Type B pancreatic cell (in vitro differentiated cells): ENCODE measurements around the gene COQ8B. TPM values are rescaled to one million over a fixed set of nuclear protein-coding genes. Genes with fewer than 3 reads are reported as not detected.

Source experiments
- DNase-seq: peaks from one replicate; pipeline ENCODE4 v3.0.0; 2021; ENCODE audit warnings: mixed read lengths; ENCODE audit not compliant: unreplicated experiment; ENCODE audit errors: extremely low spot score
- H3K27ac Mint-ChIP-seq: 2 replicates; pipeline ENCODE4 v1.8.0; 2021; ENCODE audit warnings: mild to moderate bottlenecking, mixed read lengths
- H3K27me3 Mint-ChIP-seq: 2 replicates; pipeline ENCODE4 v1.8.0; 2021; ENCODE audit warnings: mixed read lengths
- H3K36me3 Mint-ChIP-seq: 2 replicates; pipeline ENCODE4 v1.8.0; 2021; ENCODE audit warnings: mixed read lengths
- H3K4me1 Mint-ChIP-seq: one replicate; pipeline ENCODE4 v1.8.0; 2021; ENCODE audit warnings: mixed read lengths; ENCODE audit not compliant: unreplicated experiment
- H3K4me3 Mint-ChIP-seq: 2 replicates; pipeline ENCODE4 v1.8.0; 2021; ENCODE audit warnings: mild to moderate bottlenecking, mixed read lengths
- H3K9me3 Mint-ChIP-seq: 2 replicates; pipeline ENCODE4 v1.8.0; 2021; ENCODE audit warnings: mixed read lengths
- total RNA-seq: library from RNA; stranded (reverse); gene quantifications from 2 replicates; pipeline ENCODE4 v1.2.1, GENCODE V29; 2021; ENCODE audit warnings: low replicate concordance
- TF ChIP-seq, protein P1 (sequence below): fragments of 200-600 bp; sonication (generic); conservative IDR thresholded peaks from 2 replicates; pipeline ENCODE4 v1.5.0; 2021; ENCODE audit warnings: antibody characterized with exemption, mild to moderate bottlenecking

Gene COQ8B
- total RNA-seq, 1 donor from 2014 or later = 48.4 TPM

DNA sequence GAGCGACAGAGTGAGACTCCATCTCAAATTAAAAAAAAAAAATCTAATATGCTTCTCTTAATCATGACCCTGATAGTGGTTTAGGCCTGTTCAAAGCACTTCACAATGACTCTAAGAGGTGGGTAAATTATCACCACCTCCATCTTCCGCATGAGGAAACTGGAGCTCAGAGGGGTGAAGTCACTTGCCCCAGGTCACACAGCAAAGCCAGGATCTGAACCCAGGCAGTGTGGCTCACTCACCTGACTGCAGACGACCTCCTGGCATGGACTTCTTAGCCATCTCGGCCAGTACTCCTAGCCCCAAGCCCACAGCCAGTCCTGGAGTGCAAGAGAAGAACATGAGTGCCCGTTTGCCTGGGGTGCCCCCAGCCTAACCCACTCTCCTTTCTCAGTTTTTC, 6.9 kb downstream of the COQ8B start:
- Mint-ChIP-seq H3K4me1 (peaks cover 8% of the 10 kb centered on the region), H3K4me3 (no peak overlapping the region), H3K27ac (no peak overlapping the region), H3K9me3 (no peaks in the 10 kb centered on the region), H3K27me3 (no peaks in the 10 kb centered on the region), H3K36me3 (peaks cover 18% of the 10 kb centered on the region)
- TF ChIP-seq, protein P1, sequence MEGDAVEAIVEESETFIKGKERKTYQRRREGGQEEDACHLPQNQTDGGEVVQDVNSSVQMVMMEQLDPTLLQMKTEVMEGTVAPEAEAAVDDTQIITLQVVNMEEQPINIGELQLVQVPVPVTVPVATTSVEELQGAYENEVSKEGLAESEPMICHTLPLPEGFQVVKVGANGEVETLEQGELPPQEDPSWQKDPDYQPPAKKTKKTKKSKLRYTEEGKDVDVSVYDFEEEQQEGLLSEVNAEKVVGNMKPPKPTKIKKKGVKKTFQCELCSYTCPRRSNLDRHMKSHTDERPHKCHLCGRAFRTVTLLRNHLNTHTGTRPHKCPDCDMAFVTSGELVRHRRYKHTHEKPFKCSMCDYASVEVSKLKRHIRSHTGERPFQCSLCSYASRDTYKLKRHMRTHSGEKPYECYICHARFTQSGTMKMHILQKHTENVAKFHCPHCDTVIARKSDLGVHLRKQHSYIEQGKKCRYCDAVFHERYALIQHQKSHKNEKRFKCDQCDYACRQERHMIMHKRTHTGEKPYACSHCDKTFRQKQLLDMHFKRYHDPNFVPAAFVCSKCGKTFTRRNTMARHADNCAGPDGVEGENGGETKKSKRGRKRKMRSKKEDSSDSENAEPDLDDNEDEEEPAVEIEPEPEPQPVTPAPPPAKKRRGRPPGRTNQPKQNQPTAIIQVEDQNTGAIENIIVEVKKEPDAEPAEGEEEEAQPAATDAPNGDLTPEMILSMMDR = no peak
- DNase-seq = no peak

DNA sequence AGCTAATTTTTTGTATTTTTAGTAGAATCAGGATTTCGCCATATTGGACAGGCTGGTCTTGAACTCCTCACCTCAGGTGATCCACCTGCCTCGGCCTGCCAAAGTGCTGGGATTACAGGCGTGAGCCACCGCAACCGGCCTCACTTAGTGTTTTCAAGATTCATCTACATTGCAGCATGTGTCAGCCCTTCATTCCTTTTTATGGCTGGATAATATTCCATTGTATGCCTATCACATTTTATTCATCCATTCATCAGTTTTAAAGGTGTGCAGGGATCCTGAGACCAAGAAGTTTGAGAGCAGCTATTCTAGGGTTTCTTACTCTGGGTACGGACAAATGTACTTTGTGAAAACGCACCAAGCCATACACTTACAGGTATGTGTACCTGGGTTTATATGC, 9.1 kb downstream of the COQ8B start:
- Mint-ChIP-seq H3K4me1 (peaks cover 6% of the 10 kb centered on the region), H3K36me3 (peaks cover 24% of the 10 kb centered on the region), H3K27me3 (no peaks in the 10 kb centered on the region), H3K27ac (no peak overlapping the region), H3K9me3 (no peaks in the 10 kb centered on the region), H3K4me3 (no peak overlapping the region)
- TF ChIP-seq, protein P1 = no peak
- DNase-seq = no peak

DNA sequence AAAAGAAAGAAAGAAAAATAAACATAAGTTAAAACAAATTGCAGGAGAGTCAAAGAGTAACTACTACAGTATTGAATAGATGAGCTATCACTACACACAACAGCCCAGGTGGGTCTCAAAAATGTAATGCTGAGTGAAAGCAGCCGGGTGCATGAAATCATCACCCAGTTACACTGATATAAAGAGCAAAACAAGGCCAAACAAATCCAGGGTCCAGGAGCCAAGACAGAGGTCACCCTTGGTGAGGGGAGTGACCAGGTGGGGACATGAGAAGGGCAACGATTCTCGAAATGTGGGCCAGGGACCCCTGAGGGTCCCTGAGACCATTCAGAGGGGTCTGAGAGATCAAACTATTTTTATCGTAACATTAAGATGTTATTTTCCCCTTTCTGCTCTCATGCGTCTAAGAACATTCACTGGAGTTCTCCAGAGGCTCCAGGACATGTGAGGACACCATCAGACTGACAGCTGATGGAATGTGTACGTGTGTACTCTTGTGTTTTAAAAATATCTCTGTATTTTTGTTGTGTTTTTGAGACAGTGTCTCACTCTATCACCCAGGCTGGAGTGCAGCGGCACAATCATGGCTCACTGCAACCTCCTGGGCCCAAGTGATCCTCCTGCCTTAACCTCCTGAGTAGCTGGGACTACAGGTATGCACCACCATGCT, 10.6 kb downstream of the COQ8B start:
- no peaks in the 10 kb centered on the region for H3K9me3 Mint-ChIP-seq

DNA sequence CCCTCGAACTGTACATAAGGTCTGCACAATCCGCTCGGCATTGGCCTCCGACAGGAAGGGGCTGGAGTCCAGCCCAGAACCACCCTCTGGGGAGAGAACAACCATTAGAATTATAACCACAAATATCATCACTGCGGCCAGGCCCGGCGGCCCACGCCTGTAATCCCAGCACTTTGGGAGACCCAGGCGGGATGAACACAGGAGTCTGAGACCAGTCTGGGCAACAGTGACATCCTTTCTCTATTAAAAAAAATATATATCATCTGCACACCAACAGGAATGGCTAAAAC, 11.4 kb downstream of the COQ8B start:
- Mint-ChIP-seq H3K36me3 (peaks cover 28% of the 10 kb centered on the region), H3K27ac (no peak overlapping the region), H3K4me3 (no peak overlapping the region), H3K9me3 (no peaks in the 10 kb centered on the region), H3K4me1 (peaks cover 7% of the 10 kb centered on the region), H3K27me3 (no peaks in the 10 kb centered on the region)
- TF ChIP-seq, protein P1 = no peak
- no peak for DNase-seq

More for the DNA sequence above, 10.6 kb downstream of the COQ8B start:
- H3K4me1 Mint-ChIP-seq = peaks cover 7% of the 10 kb centered on the region
- peaks cover 23% of the 10 kb centered on the region for H3K36me3 Mint-ChIP-seq
- no peak for DNase-seq
- TF ChIP-seq, protein P1 = no peak
- H3K27ac Mint-ChIP-seq = no peak overlapping the region
- no peak overlapping the region for H3K4me3 Mint-ChIP-seq
- no peaks in the 10 kb centered on the region for H3K27me3 Mint-ChIP-seq

DNA sequence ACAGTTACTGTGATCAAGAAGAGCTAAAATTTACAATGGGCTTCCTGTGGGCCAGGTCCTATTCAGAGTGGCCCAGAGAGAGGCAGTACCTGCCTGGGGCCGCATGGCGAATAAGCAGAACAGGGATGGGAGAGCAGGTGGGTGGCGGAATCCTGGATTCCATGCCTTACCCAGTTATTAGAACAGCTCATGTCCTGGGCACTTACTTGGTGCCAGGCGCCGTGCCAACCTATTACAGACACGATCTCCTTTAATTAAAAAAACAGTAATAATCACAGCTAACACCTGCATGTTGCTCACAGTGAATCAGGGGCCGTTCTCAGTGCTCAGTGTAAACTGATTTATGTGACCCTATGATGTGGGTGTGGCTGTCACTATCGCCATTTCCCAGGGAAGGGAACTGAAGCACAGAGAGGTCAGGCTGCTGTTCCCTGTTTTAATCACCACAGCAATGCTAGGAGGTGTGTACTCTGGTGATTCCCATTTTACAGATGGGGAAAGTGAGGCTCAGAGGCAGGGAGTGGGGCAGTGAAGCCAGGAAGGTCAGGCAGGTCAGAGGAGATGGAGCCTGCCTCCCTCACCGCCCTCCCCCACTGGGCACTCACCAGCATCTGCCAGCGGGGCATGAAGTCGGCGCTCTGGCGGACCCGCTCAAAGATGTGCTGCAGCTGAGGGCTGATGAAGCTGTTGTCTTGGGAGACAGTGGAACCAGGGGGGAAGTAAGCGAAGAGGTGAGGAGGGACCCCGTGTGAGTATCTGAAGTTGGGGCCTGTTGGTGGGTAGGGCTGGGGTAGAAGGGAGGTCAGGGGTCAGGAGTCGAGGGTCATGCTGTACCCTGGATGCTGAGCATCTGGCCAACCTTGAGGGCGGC, 12.0 kb downstream of the COQ8B start:
- DNase-seq = no peak
- Mint-ChIP-seq H3K27me3 (no peaks in the 10 kb centered on the region), H3K4me3 (no peak overlapping the region), H3K36me3 (peaks cover 28% of the 10 kb centered on the region), H3K4me1 (peaks cover 7% of the 10 kb centered on the region), H3K27ac (no peak overlapping the region), H3K9me3 (no peaks in the 10 kb centered on the region)
- TF ChIP-seq, protein P1 = no peak
